ENCODE results near the gene DHRS1. TPM values are rescaled to one million over a fixed set of nuclear protein-coding genes. Genes with fewer than 3 reads are reported as not detected.

The DHRS1 gene
- total RNA-seq, 4 donors from 2014 or later: 13.9 to 22.4 (median 19.2) TPM

DNA sequence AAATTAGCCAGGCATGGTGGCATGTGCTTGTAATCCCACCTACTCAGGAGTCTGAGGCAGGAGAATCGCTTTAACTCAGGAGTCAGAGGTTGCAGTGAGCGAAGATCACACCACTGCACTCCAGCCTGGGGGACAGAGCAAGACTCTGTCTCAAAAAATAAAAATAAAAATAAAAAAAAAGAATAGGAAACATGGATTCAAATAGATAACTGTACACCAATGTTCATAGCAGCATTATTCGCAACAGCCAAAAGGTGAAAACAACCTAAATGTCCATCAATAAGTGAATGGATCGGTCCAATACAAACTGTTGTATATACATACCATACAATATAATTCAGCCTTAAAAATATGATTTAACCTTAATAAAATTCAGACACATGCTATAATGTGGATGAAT lies 43.3 kb upstream of the DHRS1 start:
- TF ChIP-seq POLR2A (IDR thresholded peaks at IDR 0.05; ENCODE audit: low read depth) (no peak), EP300 (IDR thresholded peaks at IDR 0.05) (no peak), POLR2AphosphoS5 (IDR thresholded peaks at IDR 0.05) (no peak)
- TF ChIP-seq, protein P1, sequence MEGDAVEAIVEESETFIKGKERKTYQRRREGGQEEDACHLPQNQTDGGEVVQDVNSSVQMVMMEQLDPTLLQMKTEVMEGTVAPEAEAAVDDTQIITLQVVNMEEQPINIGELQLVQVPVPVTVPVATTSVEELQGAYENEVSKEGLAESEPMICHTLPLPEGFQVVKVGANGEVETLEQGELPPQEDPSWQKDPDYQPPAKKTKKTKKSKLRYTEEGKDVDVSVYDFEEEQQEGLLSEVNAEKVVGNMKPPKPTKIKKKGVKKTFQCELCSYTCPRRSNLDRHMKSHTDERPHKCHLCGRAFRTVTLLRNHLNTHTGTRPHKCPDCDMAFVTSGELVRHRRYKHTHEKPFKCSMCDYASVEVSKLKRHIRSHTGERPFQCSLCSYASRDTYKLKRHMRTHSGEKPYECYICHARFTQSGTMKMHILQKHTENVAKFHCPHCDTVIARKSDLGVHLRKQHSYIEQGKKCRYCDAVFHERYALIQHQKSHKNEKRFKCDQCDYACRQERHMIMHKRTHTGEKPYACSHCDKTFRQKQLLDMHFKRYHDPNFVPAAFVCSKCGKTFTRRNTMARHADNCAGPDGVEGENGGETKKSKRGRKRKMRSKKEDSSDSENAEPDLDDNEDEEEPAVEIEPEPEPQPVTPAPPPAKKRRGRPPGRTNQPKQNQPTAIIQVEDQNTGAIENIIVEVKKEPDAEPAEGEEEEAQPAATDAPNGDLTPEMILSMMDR (IDR thresholded peaks at IDR 0.05): no peak
- DNase-seq (ENCODE audit: extremely low spot score): no peak
- H3K4me3 ChIP-seq: no peak overlapping the region
- peaks cover 0 to 26% (median 5%) of the 10 kb centered on the region in 4 donors for H3K27me3 ChIP-seq
- 80% methylated on average over 4 of the region's 4 CpGs for WGBS
- peaks cover 15 to 17% (median 15%) of the 10 kb centered on the region in 4 donors for H3K4me1 ChIP-seq
- no peaks in the 10 kb centered on the region for H3K9me3 ChIP-seq
- H3K36me3 ChIP-seq: no peaks in the 10 kb centered on the region
- intact Hi-C loops (cut with DNase I): no loop called here
- H3K27ac ChIP-seq (replicated peaks in 1 of 4): no peak overlapping the region

DNA sequence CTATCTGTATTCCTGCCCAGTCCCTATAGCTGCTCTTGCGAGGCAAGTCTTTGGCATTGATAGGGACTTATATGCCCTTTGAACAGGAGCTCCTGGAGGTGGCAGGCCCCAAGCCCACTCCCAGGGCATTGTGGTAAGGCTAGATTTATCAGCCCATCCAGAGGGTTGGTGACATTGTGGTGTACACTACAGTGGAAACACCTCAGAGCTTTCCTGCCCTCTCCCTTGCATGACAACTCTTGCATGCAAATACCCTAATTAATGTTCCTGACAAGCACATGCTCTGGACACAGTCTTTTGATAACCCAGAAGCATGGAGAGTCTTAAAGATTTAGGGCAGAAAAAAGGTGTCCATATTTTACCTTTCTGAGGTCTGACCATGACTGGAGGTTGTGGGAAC lies 41.0 kb upstream of the DHRS1 start:
- H3K27ac ChIP-seq (replicated peaks in 1 of 4): no peak overlapping the region
- no peak for DNase-seq (ENCODE audit: extremely low spot score)
- 83% methylated on average over 1 of the region's 1 CpG for WGBS
- peaks cover 15 to 19% (median 17%) of the 10 kb centered on the region in 4 donors for H3K4me1 ChIP-seq
- TF ChIP-seq POLR2AphosphoS5 (IDR thresholded peaks at IDR 0.05) (no peak), POLR2A (IDR thresholded peaks at IDR 0.05; ENCODE audit: low read depth) (no peak)
- TF ChIP-seq, protein P1 (IDR thresholded peaks at IDR 0.05): no peak
- intact Hi-C loops (cut with DNase I): no loop called here
- no peak overlapping the region for H3K4me3 ChIP-seq
- H3K9me3 ChIP-seq: no peaks in the 10 kb centered on the region
- H3K36me3 ChIP-seq: no peaks in the 10 kb centered on the region
- peaks cover 0 to 36% (median 7%) of the 10 kb centered on the region in 4 donors for H3K27me3 ChIP-seq

DNA sequence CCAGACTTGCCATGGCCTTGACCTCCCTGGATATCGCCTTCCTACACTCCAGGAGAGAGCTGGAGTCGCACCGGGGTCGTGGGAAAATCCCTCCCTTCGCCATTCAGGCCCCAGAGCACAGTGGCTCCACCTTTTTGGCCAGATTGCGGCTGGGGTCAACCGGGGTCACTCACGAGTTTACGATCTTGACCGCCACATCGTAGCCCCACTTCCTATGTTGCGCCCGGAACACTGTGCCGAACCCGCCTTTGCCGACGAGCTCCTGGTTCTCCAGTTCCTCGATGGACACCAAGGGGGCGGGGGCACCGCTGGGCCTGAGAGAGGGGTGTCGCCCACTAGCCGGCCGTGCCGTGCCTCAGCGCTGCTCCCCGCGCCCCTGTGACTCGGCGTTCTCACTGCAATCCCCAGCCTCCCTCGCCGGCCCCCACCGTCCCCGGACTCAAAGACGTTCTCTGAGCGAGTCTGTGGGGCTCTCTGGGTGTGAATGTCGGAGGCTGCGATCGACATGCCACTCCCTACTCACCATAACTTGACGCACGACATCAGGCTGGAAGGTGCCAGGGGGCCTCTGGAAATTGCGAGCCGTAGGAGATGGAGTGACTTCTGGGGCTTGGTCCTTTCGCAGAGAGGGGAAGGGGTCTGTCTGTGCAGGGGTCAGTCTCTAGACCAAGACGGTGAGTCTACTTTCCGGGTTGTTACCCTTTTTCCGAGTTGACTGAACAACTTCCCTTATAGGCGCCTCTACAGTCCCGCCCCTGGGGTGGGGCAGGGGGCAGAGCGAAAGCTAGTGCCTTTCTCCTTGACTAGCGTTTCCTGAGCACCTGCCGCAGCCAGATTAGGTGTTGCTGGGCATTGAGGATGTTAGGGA lies 39.9 kb upstream of the DHRS1 start, which contains the start of gene RIPK3:
Gene RIPK3, minus strand, starts transcription at position 708 of the 868 bp plus-strand sequence. Its CDS starts 165 bp downstream, at position 543.
- 31% methylated on average over 44 of the region's 51 CpGs for WGBS
- no peaks in the 10 kb centered on the region for H3K36me3 ChIP-seq
- H3K4me1 ChIP-seq: peaks cover 20 to 30% (median 26%) of the 10 kb centered on the region in 4 donors
- intact Hi-C loops (cut with DNase I): no loop called here
- no peaks in the 10 kb centered on the region for H3K9me3 ChIP-seq
- no peak for DNase-seq (ENCODE audit: extremely low spot score)
- H3K27ac ChIP-seq (replicated peaks in 1 of 4): peak within 1 kb of the TSS; percentile 6 to 63 (median 51)
- peak within 1 kb of the TSS; percentile 41 to 58 (median 51) for H3K4me3 ChIP-seq
- TF ChIP-seq POLR2AphosphoS5 (IDR thresholded peaks at IDR 0.05) (no peak), POLR2A (IDR thresholded peaks at IDR 0.05; ENCODE audit: low read depth) (no peak), EP300 (IDR thresholded peaks at IDR 0.05) (no peak)
- TF ChIP-seq, protein P1 (IDR thresholded peaks at IDR 0.05): no peak
- H3K27me3 ChIP-seq: peaks cover 0 to 41% (median 15%) of the 10 kb centered on the region in 4 donors

DNA sequence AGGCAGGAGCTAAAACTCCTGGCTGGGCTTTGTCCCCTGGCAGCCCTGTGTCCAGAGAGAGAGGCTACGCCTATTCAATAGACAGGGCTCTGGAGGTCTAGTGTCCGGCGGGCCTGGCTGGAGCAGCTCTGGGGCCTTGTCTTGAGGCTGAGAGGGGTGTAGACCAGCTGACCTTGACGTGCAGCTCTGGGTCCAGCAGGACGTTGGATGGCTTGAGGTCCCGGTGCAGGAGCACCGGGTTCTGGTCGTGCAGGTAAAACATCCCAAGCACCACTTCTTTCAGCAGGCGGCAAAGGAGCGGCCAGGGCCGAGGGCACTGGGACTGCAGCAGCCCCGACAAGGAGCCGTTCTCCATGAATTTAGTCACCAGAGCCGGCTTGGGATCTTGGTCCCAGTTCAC lies 39.3 kb upstream of the DHRS1 start:
- Histone ChIP-seq H3K27me3 (peaks cover 0 to 48% (median 22%) of the 10 kb centered on the region in 4 donors), H3K9me3 (no peaks in the 10 kb centered on the region), H3K4me1 (peaks cover 27 to 36% (median 33%) of the 10 kb centered on the region in 4 donors), H3K27ac (replicated peaks in 1 of 4) (peak overlapping the region in 2 of 4 donors; percentile 49 to 63), H3K4me3 (peak overlapping the region; percentile 41 to 58 (median 51)), H3K36me3 (no peaks in the 10 kb centered on the region)
- WGBS: 85% methylated on average over 3 of the region's 14 CpGs
- intact Hi-C loops (cut with DNase I): no loop called here
- TF ChIP-seq POLR2A (IDR thresholded peaks at IDR 0.05; ENCODE audit: low read depth) (no peak), POLR2AphosphoS5 (IDR thresholded peaks at IDR 0.05) (no peak), EP300 (IDR thresholded peaks at IDR 0.05) (no peak)
- TF ChIP-seq, protein P1 (IDR thresholded peaks at IDR 0.05): no peak
- DNase-seq (ENCODE audit: extremely low spot score): no peak
